Measurements from ENCODE around the gene NTM. TPM values are rescaled to one million over a fixed set of nuclear protein-coding genes. Genes with fewer than 3 reads are reported as not detected.

The NTM gene
- total and polyA plus RNA-seq, 2 of the 8 experiments (the other 6 are each of a cell fraction or from before 2014, with no cell fraction given): 13.4 to 20.0 TPM

GRCh38 chr11:131749101-131749500, 378.7 kb downstream of the NTM start (continued):
- no peak for TF ChIP-seq CHD7 (IDR thresholded peaks at IDR 0.05; ENCODE audit: insufficient replicate concordance, low read length)
- TF ChIP-seq TAF7 (optimal IDR thresholded peaks at IDR 0.05; ENCODE audit: borderline replicate concordance, low read depth, low read length): no peak
- no peak for TF ChIP-seq RAD21 (IDR thresholded peaks at IDR 0.05 in 1 of 2, conservative IDR thresholded peaks at IDR 0.05 in 1 of 2; ENCODE audit: low read depth in 2 of 2, low read length in 2 of 2)
- TF ChIP-seq RNF2 (IDR thresholded peaks at IDR 0.05; ENCODE audit: borderline replicate concordance, low read depth, low read length, missing control alignments, poor library complexity, severe bottlenecking): no peak
- no peak for TF ChIP-seq E2F6 (IDR thresholded peaks at IDR 0.05)
- TF ChIP-seq POU5F1 (IDR thresholded peaks at IDR 0.05; ENCODE audit: low read depth, low read length): no peak
- no peak for TF ChIP-seq FOSL1 (IDR thresholded peaks at IDR 0.05; ENCODE audit: insufficient read depth, low read depth, low read length)
- no peak for TF ChIP-seq KDM5A (IDR thresholded peaks at IDR 0.05; ENCODE audit: low read length)
- no peak for TF ChIP-seq BCL11A (IDR thresholded peaks at IDR 0.05; ENCODE audit: low read depth in 2 of 2, low read length in 2 of 2)
